Measurements from ENCODE around the gene PKDREJ.

- TF ChIP-seq CTCF (IDR thresholded peaks at IDR 0.05; ENCODE audit: low read depth, low read length, poor library complexity, severe bottlenecking) (no peak), EZH2phosphoT487 (IDR thresholded peaks at IDR 0.05; ENCODE audit: borderline replicate concordance, low read length) (no peak)
Observed at GRCh38 chr22:46213052-46213451, 50.1 kb downstream of the PKDREJ start.

Data from DOHH2 (cell line).